ENCODE data around the gene HOXA7.

HOXA7 gene

GRCh38 chr7:27156508-27156898, at the start of gene HOXA7:
Gene HOXA7 (minus strand): TSS chr7:27156675. CDS start chr7:27156545, 130 bp downstream.
- DNase-seq, result no peak

- DNase-seq, result no peak
These were observed 49.1 kb upstream of the HOXA7 start for GRCh38 chr7:27205325-27206280.

- DNase-seq, result no peak
These were observed 48.4 kb upstream of the HOXA7 start for GRCh38 chr7:27204851-27205322.

- no peak for DNase-seq
These were observed 47.6 kb upstream of the HOXA7 start for GRCh38 chr7:27203964-27204594.

GRCh38 chr7:27203365-27203953, 47.0 kb upstream of the HOXA7 start:
- DNase-seq, result no peak

- no peak for DNase-seq
These were observed 46.3 kb upstream of the HOXA7 start for GRCh38 chr7:27202862-27203134.

- no peak for DNase-seq
These were observed 45.8 kb upstream of the HOXA7 start for GRCh38 chr7:27202018-27202861.

- no peak for DNase-seq
These were observed 45.1 kb upstream of the HOXA7 start for GRCh38 chr7:27201580-27202017.

- DNase-seq, result peak; percentile 30
These were observed 44.5 kb upstream of the HOXA7 start for GRCh38 chr7:27200761-27201579.

GRCh38 chr7:27199849-27200760, 43.6 kb upstream of the HOXA7 start, which contains the start of gene HOXA13:
Gene HOXA13 (minus strand): TSS chr7:27200091. CDS start chr7:27200077, 14 bp downstream.
- peak; percentile 34 for DNase-seq

GRCh38 chr7:27198871-27199801, 42.7 kb upstream of the HOXA7 start:
- no peak for DNase-seq

- DNase-seq, result no peak
These were observed 41.8 kb upstream of the HOXA7 start for GRCh38 chr7:27198138-27198841.

GRCh38 chr7:27197137-27198042, 40.9 kb upstream of the HOXA7 start:
- no peak for DNase-seq

GRCh38 chr7:27196287-27196767, 39.9 kb upstream of the HOXA7 start:
- peak; percentile 73 for DNase-seq

GRCh38 chr7:27194686-27195379, 38.4 kb upstream of the HOXA7 start:
- no peak for DNase-seq

- no peak for DNase-seq
These were observed 37.5 kb upstream of the HOXA7 start for GRCh38 chr7:27194002-27194352.
